A549 (cell line): ENCODE results near the gene CDCA3. TPM values are rescaled to one million over a fixed set of nuclear protein-coding genes. Genes with fewer than 3 reads are reported as not detected.
A peak's percentile ranks its signal among the peaks of the same experiment; 100 is the strongest.

Experiments used
- ATAC-seq, 2 experiments: fragments of 200-7000 bp in 1 of 2; fragments of >200 bp in 1 of 2; cut with Nextera tagmentation in 1 of 2; cut with Tn5 transposase in 1 of 2; 3 replicates each; pipeline versions ENCODE4 v1.8.0 to v1.9.1; 2018 to 2020; ENCODE audit warnings: mild to moderate bottlenecking in 1 of 2, moderate library complexity in 1 of 2
- CTCF ChIA-PET: fragments of 300-600 bp; sonication (Branson Sonifier 250); formaldehyde crosslinking; extraction: SDS; loops from one replicate; lab custom pipeline; 2021; ENCODE audit warnings: antibody characterized with exemption, inconsistent platforms; lab: Yijun Ruan, JAX
- POLR2A ChIA-PET: fragments of 350-600 bp; formaldehyde crosslinking; extraction: SDS; loops from one replicate; lab custom pipeline; 2021; ENCODE audit warnings: antibody characterized with exemption, inconsistent platforms; lab: Yijun Ruan, JAX
- DNase-seq, 2 experiments: peaks; one replicate each; pipeline versions ENCODE4 v3.0.0 to v3.0.0-alpha.2; 2011 to 2016; ENCODE audit warnings: low read depth in 1 of 2, low spot score in 1 of 2
- FAIRE-seq: peaks from 2 replicates; lab custom pipeline; 2011; peaks lifted over from hg19 to GRCh38; lab: Jason Lieb, UNC
- H3K27ac ChIP-seq, 2 experiments: fragments of >200 bp; sonication (Bioruptor Twin); formaldehyde crosslinking; 3 replicates each; pipeline ENCODE4 v1.5.1; 2016 to 2017
- H3K4me1 ChIP-seq: fragments of >200 bp; sonication (Bioruptor Twin); formaldehyde crosslinking; 3 replicates; pipeline ENCODE4 v1.6.1; 2016
- H3K4me2 ChIP-seq: fragments of >200 bp; sonication (Bioruptor Twin); formaldehyde crosslinking; 3 replicates; pipeline ENCODE4 v1.6.1; 2016
- H3K4me3 ChIP-seq: fragments of >200 bp; sonication (Bioruptor Twin); formaldehyde crosslinking; 3 replicates; pipeline ENCODE4 v1.5.1; 2016
- H3K9me3 ChIP-seq: fragments of >200 bp; sonication (Bioruptor Twin); formaldehyde crosslinking; 3 replicates; pipeline ENCODE4 v1.6.1; 2016
- BHLHE40 ChIP-seq: IDR thresholded peaks from 2 replicates; pipeline ENCODE4 v1.6.1; 2012; ENCODE audit warnings: low read depth, low read length, inconsistent platforms
- CBX2 ChIP-seq: fragments of 200-600 bp; sonication (generic); IDR thresholded peaks from 2 replicates; pipeline ENCODE4 v1.6.1; 2016; ENCODE audit warnings: low read depth, mild to moderate bottlenecking, borderline replicate concordance
- CEBPB ChIP-seq, 2 experiments: fragments of >200 bp in 1 of 2; sonication (Bioruptor Twin) in 1 of 2; formaldehyde crosslinking in 1 of 2; IDR thresholded peaks; 2 replicates each; pipeline ENCODE4 v1.6.1; 2012 to 2016
- CHD4 ChIP-seq: fragments of 200-600 bp; sonication (generic); IDR thresholded peaks from 2 replicates; pipeline ENCODE4 v1.6.1; 2016; ENCODE audit warnings: antibody characterized with exemption, mild to moderate bottlenecking, borderline replicate concordance
- EHMT2 ChIP-seq: fragments of 200-600 bp; sonication (generic); IDR thresholded peaks from 2 replicates; pipeline ENCODE4 v1.6.1; 2016; ENCODE audit warnings: antibody characterized with exemption, low read depth, mild to moderate bottlenecking, moderate library complexity
- EP300 ChIP-seq, 2 experiments: fragments of >200 bp; sonication (Bioruptor Twin); formaldehyde crosslinking; IDR thresholded peaks; 2 replicates in 1 of 2; 3 replicates in 1 of 2; pipeline ENCODE4 v1.6.1; 2016 to 2017
- FOSL2 ChIP-seq, 2 experiments: fragments of 450-650 bp in 1 of 2; fragments of >200 bp in 1 of 2; sonication (Bioruptor Twin) in 1 of 2; formaldehyde crosslinking; IDR thresholded peaks; 2 replicates each; pipeline versions ENCODE4 v1.5.0 to v1.6.1; 2016 to 2020; ENCODE audit warnings: mild to moderate bottlenecking in 1 of 2, moderate library complexity in 1 of 2
- FOXS1 ChIP-seq: fragments of 250-450 bp; sonication (Bioruptor Pico); IDR thresholded peaks from 2 replicates; pipeline ENCODE4 v1.5.0; 2020; ENCODE audit warnings: mild to moderate bottlenecking, moderate library complexity
- HDAC2 ChIP-seq: fragments of 200-600 bp; sonication (generic); IDR thresholded peaks from 2 replicates; pipeline ENCODE4 v1.6.1; 2016
- HOXA7 ChIP-seq: fragments of 250-450 bp; sonication (Bioruptor Pico); IDR thresholded peaks from 2 replicates; pipeline ENCODE4 v1.5.0; 2020; ENCODE audit warnings: mild to moderate bottlenecking, moderate library complexity
- HOXB13 ChIP-seq: fragments of 250-450 bp; sonication (Bioruptor Pico); IDR thresholded peaks from 2 replicates; pipeline ENCODE4 v1.5.0; 2020; ENCODE audit warnings: low read depth, mild to moderate bottlenecking, moderate library complexity
- HOXB5 ChIP-seq: fragments of 250-450 bp; sonication (Bioruptor Pico); IDR thresholded peaks from 2 replicates; pipeline ENCODE4 v1.5.0; 2020; ENCODE audit warnings: mild to moderate bottlenecking, moderate library complexity
- MAZ ChIP-seq: fragments of 150-350 bp; IDR thresholded peaks from 2 replicates; pipeline ENCODE4 v1.6.1; 2014; ENCODE audit warnings: antibody characterized with exemption, low read depth, low read length, borderline replicate concordance
- MYC ChIP-seq: IDR thresholded peaks from 2 replicates; pipeline ENCODE4 v1.6.1; 2012; ENCODE audit warnings: mild to moderate bottlenecking, inconsistent platforms, low read length, improper control_type of control experiment, borderline replicate concordance
- PHF8 ChIP-seq: fragments of 200-600 bp; sonication (generic); IDR thresholded peaks from 2 replicates; pipeline ENCODE4 v1.6.1; 2016; ENCODE audit warnings: low read depth, mild to moderate bottlenecking, antibody characterized with exemption, moderate library complexity, borderline replicate concordance
- POLR2A ChIP-seq: IDR thresholded peaks from 2 replicates; pipeline ENCODE4 v1.6.1; 2012; ENCODE audit warnings: mild to moderate bottlenecking, low read length
- RCOR1 ChIP-seq: fragments of 150-350 bp; IDR thresholded peaks from 2 replicates; pipeline ENCODE4 v1.6.1; 2014; ENCODE audit warnings: antibody characterized with exemption, low read length, low read depth
- RNF2 ChIP-seq: fragments of 200-600 bp; sonication (generic); IDR thresholded peaks from 2 replicates; pipeline ENCODE4 v1.6.1; 2016; ENCODE audit warnings: low read depth, mild to moderate bottlenecking, antibody characterized with exemption, moderate library complexity, borderline replicate concordance
- SMC3 ChIP-seq: fragments of >200 bp; sonication (Bioruptor Twin); formaldehyde crosslinking; IDR thresholded peaks from 3 replicates; pipeline ENCODE4 v1.6.1; 2018; ENCODE audit warnings: inconsistent platforms
- ZC3H11A ChIP-seq: fragments of 450-650 bp; IDR thresholded peaks from 2 replicates; pipeline ENCODE4 v1.6.1; 2014; ENCODE audit warnings: antibody characterized with exemption, mild to moderate bottlenecking
- ZFP36 ChIP-seq: fragments of 450-650 bp; IDR thresholded peaks from 2 replicates; pipeline ENCODE4 v1.6.1; 2014; ENCODE audit warnings: borderline replicate concordance; ENCODE audit not compliant: partially characterized antibody
- WGBS: methylation state at CpG from one replicate; pipeline ENCODE4 v1.1.6; 2017; ENCODE audit errors: missing lambda C conversion rate; 5-methylcytosine and 5-hydroxymethylcytosine counted together
- polyA plus RNA-seq, 4 experiments: library from polyadenylated mRNA; depleted of rRNA in 3 of 4; stranded (reverse); fragments of >200 nt; fragmentation: RNase III in 1 of 4; extraction: RNeasy Plus Mini Kit Qiagen cat#74134 plus additional on column Dnase treatment in 1 of 4; gene quantifications; 2 replicates in 3 of 4; 3 replicates in 1 of 4; pipeline ENCODE4 v1.2.3, GENCODE V29; 2011 to 2017
- TF ChIP-seq, protein P1 (sequence below): fragments of 150-350 bp; IDR thresholded peaks from 2 replicates; pipeline ENCODE4 v1.6.1; 2014; ENCODE audit warnings: low read depth, mild to moderate bottlenecking, low read length
- TF ChIP-seq, protein P2 (sequence below): fragments of 250-450 bp; sonication (Bioruptor Pico); IDR thresholded peaks from 2 replicates; pipeline ENCODE4 v1.5.0; 2020; ENCODE audit warnings: low read depth, mild to moderate bottlenecking, moderate library complexity
- TF ChIP-seq, protein P3 (sequence below): fragments of 200-600 bp; sonication (generic); IDR thresholded peaks from 2 replicates; pipeline ENCODE4 v1.6.1; 2016; ENCODE audit warnings: antibody characterized with exemption, mild to moderate bottlenecking, moderate library complexity
- TF ChIP-seq, protein P4 (sequence below): fragments of >200 bp; sonication (Bioruptor Twin); formaldehyde crosslinking; IDR thresholded peaks from 3 replicates; pipeline ENCODE4 v1.6.1; 2016
- TF ChIP-seq, protein P5 (sequence below): fragments of >200 bp; sonication (Bioruptor Twin); formaldehyde crosslinking; IDR thresholded peaks from 2 replicates; pipeline ENCODE4 v1.6.1; 2016
- TF ChIP-seq, protein P6 (sequence below): IDR thresholded peaks from 2 replicates; pipeline ENCODE4 v1.6.1; 2012; ENCODE audit warnings: low read depth, borderline replicate concordance

CDCA3 gene
- polyA plus RNA-seq, 2 of the 4 experiments (the other 2 are of a cell fraction), result 57.5 to 80.2 TPM

DNA sequence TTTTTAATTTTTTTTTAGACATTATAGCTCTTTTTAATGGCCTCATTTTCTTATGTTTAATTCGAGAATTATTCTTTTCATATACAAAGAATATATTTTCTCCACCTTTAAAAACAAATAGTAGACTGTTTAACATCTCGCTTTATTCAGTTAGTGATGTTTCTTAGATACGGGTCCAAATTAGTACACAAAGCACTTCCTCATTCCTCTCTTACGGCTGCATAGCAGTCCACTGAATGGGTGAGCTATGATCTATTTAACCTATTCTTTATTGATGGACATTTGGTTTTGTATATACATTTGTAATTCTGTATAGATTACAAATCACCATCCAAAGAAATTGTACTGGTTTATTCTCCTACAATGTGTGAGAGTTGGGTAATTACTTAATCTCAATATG lies 37.7 kb downstream of the CDCA3 start:
- DNase-seq, result no peak
- WGBS, result 42% methylated on average over 4 of the region's 4 CpGs
- ATAC-seq, result no peak
- no peak overlapping the region for H3K27ac ChIP-seq
- TF ChIP-seq, protein P1, sequence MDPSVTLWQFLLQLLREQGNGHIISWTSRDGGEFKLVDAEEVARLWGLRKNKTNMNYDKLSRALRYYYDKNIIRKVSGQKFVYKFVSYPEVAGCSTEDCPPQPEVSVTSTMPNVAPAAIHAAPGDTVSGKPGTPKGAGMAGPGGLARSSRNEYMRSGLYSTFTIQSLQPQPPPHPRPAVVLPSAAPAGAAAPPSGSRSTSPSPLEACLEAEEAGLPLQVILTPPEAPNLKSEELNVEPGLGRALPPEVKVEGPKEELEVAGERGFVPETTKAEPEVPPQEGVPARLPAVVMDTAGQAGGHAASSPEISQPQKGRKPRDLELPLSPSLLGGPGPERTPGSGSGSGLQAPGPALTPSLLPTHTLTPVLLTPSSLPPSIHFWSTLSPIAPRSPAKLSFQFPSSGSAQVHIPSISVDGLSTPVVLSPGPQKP, result no peak
- TF ChIP-seq, protein P2, sequence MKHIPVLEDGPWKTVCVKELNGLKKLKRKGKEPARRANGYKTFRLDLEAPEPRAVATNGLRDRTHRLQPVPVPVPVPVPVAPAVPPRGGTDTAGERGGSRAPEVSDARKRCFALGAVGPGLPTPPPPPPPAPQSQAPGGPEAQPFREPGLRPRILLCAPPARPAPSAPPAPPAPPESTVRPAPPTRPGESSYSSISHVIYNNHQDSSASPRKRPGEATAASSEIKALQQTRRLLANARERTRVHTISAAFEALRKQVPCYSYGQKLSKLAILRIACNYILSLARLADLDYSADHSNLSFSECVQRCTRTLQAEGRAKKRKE (CRISPR knock-in tag), result no peak
- TF ChIP-seq FOXS1 (CRISPR knock-in tag) (no peak), HOXB5 (CRISPR knock-in tag) (no peak), CBX2 (no peak), ZC3H11A (no peak), SMC3 (no peak), HOXB13 (CRISPR knock-in tag) (no peak), RNF2 (no peak), EP300 (IDR thresholded peaks at IDR 0.05) (no peak), BHLHE40 (no peak), CEBPB (IDR thresholded peaks at IDR 0.05) (no peak), RCOR1 (no peak), ZFP36 (no peak)
- TF ChIP-seq, protein P3, sequence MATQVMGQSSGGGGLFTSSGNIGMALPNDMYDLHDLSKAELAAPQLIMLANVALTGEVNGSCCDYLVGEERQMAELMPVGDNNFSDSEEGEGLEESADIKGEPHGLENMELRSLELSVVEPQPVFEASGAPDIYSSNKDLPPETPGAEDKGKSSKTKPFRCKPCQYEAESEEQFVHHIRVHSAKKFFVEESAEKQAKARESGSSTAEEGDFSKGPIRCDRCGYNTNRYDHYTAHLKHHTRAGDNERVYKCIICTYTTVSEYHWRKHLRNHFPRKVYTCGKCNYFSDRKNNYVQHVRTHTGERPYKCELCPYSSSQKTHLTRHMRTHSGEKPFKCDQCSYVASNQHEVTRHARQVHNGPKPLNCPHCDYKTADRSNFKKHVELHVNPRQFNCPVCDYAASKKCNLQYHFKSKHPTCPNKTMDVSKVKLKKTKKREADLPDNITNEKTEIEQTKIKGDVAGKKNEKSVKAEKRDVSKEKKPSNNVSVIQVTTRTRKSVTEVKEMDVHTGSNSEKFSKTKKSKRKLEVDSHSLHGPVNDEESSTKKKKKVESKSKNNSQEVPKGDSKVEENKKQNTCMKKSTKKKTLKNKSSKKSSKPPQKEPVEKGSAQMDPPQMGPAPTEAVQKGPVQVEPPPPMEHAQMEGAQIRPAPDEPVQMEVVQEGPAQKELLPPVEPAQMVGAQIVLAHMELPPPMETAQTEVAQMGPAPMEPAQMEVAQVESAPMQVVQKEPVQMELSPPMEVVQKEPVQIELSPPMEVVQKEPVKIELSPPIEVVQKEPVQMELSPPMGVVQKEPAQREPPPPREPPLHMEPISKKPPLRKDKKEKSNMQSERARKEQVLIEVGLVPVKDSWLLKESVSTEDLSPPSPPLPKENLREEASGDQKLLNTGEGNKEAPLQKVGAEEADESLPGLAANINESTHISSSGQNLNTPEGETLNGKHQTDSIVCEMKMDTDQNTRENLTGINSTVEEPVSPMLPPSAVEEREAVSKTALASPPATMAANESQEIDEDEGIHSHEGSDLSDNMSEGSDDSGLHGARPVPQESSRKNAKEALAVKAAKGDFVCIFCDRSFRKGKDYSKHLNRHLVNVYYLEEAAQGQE, result no peak
- TF ChIP-seq, protein P4, sequence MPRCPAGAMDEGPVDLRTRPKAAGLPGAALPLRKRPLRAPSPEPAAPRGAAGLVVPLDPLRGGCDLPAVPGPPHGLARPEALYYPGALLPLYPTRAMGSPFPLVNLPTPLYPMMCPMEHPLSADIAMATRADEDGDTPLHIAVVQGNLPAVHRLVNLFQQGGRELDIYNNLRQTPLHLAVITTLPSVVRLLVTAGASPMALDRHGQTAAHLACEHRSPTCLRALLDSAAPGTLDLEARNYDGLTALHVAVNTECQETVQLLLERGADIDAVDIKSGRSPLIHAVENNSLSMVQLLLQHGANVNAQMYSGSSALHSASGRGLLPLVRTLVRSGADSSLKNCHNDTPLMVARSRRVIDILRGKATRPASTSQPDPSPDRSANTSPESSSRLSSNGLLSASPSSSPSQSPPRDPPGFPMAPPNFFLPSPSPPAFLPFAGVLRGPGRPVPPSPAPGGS, result no peak
- TF ChIP-seq, protein P5, sequence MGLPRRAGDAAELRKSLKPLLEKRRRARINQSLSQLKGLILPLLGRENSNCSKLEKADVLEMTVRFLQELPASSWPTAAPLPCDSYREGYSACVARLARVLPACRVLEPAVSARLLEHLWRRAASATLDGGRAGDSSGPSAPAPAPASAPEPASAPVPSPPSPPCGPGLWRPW, result no peak
- TF ChIP-seq, protein P6, sequence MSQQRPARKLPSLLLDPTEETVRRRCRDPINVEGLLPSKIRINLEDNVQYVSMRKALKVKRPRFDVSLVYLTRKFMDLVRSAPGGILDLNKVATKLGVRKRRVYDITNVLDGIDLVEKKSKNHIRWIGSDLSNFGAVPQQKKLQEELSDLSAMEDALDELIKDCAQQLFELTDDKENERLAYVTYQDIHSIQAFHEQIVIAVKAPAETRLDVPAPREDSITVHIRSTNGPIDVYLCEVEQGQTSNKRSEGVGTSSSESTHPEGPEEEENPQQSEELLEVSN, result no peak
- CTCF ChIA-PET, result interaction anchor here (1.5 to 10.9 kb wide), 6 partner anchors 11 to 60 kb away, joined by 3 to 129 read pairs (median 8); partner anchors contain the start of genes GPR162, MLF2, P3H3 and PTMS
- H3K9me3 ChIP-seq, result no peaks in the 10 kb centered on the region
- no peak overlapping the region for H3K4me2 ChIP-seq
- H3K4me1 ChIP-seq, result no peaks in the 10 kb centered on the region
- no peak for FAIRE-seq
- POLR2A ChIA-PET, result interaction anchor here (1.1 kb wide), 1 partner anchor 8 kb away, joined by 4 read pairs; the partner anchor contains the start of gene GPR162
- H3K4me3 ChIP-seq, result no peak overlapping the region

DNA sequence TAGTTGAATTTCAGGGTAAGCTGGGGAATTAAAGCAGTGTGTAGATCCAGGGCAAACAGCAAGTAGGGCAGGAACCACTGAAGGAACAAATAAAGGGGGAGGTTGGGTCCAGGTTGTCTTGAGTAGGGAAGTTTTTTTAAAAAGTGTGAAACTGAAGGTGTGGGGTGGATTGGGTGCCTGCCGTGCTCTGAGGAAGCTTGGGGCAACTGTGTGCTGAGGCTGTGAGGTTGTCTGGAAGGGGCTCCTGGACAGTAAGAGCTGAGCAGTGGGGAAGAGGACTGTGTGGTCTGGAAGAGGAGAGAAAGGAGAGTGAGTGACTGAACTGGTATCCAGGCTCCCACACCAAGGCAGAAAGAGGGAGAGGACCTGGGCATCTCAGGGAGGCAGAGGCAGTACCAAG lies 40.3 kb downstream of the CDCA3 start:
- POLR2A ChIA-PET, result no interaction called here
- Histone ChIP-seq H3K4me2 (no peak overlapping the region), H3K27ac (no peak overlapping the region), H3K4me1 (peaks cover 6% of the 10 kb centered on the region; the same call in 1 of the 3 replicates), H3K9me3 (no peaks in the 10 kb centered on the region), H3K4me3 (no peak overlapping the region)
- DNase-seq (no peak), FAIRE-seq (no peak), ATAC-seq (peak in 1 of 2 experiments; percentile 43; a peak in 3 of 6 replicates)
- WGBS, result 92% methylated on average over 1 of the region's 1 CpG
- TF ChIP-seq MAZ (no peak), POLR2A (no peak), MYC (no peak), PHF8 (no peak), HOXA7 (no peak), HDAC2 (no peak), CEBPB (IDR thresholded peaks at IDR 0.05) (no peak), EHMT2 (no peak), FOSL2 (IDR thresholded peaks at IDR 0.05) (no peak), FOSL2 (CRISPR knock-in tag; IDR thresholded peaks at IDR 0.05) (no peak), FOXS1 (CRISPR knock-in tag) (no peak), CHD4 (no peak)
- TF ChIP-seq, protein P1, result no peak
- TF ChIP-seq, all 56 proteins: peak for 0
- CTCF ChIA-PET, result interaction anchor here (0.7 to 10.9 kb wide), 6 partner anchors 14 to 59 kb away, joined by 4 to 129 read pairs (median 5); partner anchors contain the start of genes GPR162, MLF2 and P3H3
